NB4 (cell line): ENCODE results near the gene GLYR1.

Source experiments
- CTCF ChIP-seq: IDR thresholded peaks from one replicate; pipeline ENCODE4 v1.5.1; 2012; ENCODE audit warnings: low read depth, low read length
- MAX ChIP-seq: IDR thresholded peaks from 2 replicates; pipeline ENCODE4 v1.6.1; 2011; ENCODE audit warnings: low read depth, low read length
- MYC ChIP-seq: IDR thresholded peaks from 2 replicates; pipeline ENCODE4 v1.6.1; 2011; ENCODE audit warnings: low read depth, low read length
- POLR2A ChIP-seq: IDR thresholded peaks from 2 replicates; pipeline ENCODE4 v1.6.1; 2011; ENCODE audit warnings: mild to moderate bottlenecking; ENCODE audit not compliant: insufficient read length; ENCODE audit errors: extremely low read depth

- TF ChIP-seq CTCF (no peak), POLR2A (no peak), MAX (no peak), MYC (no peak)
Observed at GRCh38 chr16:4890686-4891085, 43.6 kb upstream of the GLYR1 start.
